PC-9 (cell line): ENCODE data around the gene DPP9.

Experiments
- EZH2 ChIP-seq: fragments of 200-600 bp; sonication (generic); IDR thresholded peaks from 2 replicates; pipeline ENCODE4 v1.8.0; 2017; ENCODE audit warnings: antibody characterized with exemption, low read depth
- TF ChIP-seq, protein P1 (sequence below): fragments of 200-600 bp; sonication (generic); conservative IDR thresholded peaks from 2 replicates; pipeline ENCODE4 v1.6.1; 2017; ENCODE audit warnings: mixed run types, antibody characterized with exemption, mild to moderate bottlenecking, moderate library complexity

DNA sequence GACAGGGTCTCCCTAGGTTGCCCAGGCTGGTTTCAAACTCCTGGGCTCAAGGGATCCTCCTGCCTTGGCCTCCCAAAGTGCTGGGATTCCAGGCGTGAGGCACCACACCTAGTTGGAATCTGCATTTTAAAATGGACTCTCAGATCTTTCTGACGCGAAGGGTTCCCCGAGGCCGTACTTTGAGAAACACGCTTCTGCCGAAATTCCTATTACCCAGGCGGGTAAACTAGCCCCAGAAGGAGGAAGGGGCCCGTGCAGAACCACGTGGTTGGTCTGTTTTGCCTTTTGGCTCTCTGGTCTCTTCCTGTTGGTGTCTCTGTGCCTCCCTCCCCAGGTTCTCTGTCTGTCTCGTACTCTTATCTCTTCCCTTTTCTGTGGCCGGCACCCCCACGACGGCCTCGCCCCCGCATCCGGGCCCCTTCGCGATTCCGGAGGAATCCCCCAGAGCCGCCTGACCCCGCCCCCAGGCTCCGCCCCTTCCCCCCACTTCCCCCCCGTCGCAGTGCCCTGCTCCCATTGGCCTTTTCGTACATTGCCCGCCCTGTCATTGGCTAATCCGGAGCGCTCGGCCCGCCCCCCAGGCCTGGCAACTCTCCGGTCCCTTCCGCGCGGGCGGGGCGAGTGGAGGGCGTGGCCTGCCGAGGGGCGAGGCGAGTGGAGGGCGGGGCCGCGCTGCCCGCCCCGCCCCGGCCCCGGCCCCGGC lies 84.7 kb downstream of the DPP9 start, which contains the start of gene TNFAIP8L1:
- TF ChIP-seq, protein P1, sequence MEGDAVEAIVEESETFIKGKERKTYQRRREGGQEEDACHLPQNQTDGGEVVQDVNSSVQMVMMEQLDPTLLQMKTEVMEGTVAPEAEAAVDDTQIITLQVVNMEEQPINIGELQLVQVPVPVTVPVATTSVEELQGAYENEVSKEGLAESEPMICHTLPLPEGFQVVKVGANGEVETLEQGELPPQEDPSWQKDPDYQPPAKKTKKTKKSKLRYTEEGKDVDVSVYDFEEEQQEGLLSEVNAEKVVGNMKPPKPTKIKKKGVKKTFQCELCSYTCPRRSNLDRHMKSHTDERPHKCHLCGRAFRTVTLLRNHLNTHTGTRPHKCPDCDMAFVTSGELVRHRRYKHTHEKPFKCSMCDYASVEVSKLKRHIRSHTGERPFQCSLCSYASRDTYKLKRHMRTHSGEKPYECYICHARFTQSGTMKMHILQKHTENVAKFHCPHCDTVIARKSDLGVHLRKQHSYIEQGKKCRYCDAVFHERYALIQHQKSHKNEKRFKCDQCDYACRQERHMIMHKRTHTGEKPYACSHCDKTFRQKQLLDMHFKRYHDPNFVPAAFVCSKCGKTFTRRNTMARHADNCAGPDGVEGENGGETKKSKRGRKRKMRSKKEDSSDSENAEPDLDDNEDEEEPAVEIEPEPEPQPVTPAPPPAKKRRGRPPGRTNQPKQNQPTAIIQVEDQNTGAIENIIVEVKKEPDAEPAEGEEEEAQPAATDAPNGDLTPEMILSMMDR: no peak
- no peak for TF ChIP-seq EZH2
